ENCODE results near the gene BMP8B.
A peak's percentile ranks its signal among the peaks of the same experiment; 100 is the strongest.
"Not testable (repeated sequence)": the region's sequence is repeated elsewhere in the genome, so short reads cannot be mapped to it uniquely, and the experiment has no call there.

Gene BMP8B

DNA sequence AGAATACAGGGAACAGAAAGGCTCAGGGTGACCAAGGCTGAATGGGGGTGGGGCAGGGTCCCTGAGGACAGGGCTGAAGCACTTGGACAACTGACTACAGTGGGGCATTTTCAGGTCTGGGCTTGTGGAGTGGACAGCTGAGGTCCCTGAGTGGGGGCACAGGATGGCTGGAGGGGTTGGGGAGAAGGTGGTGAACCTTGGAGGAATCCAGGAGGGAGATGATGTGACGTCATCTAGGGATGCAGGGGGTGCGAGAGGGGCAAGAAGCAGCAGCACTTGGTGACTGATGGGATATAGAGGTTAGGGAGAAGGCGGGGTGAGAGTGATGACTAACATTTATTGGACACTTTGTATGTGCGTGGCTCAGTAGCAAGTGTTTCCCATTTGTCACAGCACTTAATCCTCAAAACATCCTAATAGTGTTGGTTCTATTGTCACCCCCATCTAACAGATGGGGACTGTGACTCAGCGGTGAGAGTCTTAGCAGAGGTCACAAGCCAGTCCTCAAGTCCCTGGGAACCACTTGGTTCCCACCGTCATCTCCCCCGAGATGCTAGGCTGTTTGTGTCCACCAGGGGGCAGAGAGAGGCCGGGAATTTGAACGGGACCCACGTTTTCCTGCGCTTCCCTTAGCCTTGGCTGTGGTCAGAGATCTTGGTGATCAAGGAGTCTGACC is 27.9 kb upstream of the BMP8B start:
- no peak overlapping the region for H3K4me3 ChIP-seq (ENCODE audit: low read depth, low read length)

DNA sequence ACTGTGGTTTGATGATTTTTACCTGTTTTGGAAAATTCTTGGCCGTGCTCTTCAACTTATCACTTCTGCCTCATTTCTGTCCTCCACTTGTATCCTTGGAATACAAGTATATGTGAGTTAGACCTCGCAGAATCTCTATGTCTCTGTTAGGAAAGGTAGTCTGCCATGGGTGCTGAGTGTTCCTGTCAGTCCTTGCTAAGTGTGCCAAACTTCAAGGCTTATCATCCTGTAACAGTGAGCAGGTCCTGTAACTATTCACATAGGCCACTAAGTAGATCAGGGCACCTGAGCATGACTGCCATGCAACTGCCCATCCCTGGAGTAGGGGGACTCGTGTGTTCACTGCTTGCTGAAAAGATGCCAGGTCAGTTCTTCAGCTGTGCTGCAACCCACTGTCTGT is 24.2 kb upstream of the BMP8B start:
- no peak overlapping the region for H3K4me3 ChIP-seq (ENCODE audit: low read depth, low read length)

- no peak overlapping the region for H3K4me3 ChIP-seq (ENCODE audit: low read depth, low read length)
These were observed 20.3 kb upstream of the BMP8B start for GRCh38 chr1:39808784-39809517.

DNA sequence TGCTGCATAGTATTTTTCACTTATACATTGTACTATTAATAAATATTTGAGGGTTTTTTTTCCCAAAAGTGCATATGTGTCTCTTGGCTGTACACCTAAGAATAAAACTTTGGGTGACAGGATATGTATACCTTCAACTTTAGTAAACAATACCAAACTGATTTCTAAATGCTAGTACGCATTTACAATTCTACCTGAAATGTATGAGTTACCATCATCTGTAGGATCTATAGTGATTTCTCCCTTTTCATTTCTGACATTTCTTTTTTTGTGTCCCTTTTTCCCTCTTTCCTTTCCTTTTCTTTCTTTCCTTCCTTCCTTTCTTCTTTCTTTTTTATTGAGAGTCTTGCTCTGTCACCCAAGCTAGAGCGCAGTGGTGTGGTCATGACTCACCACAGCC is 16.7 kb upstream of the BMP8B start:
- H3K4me3 ChIP-seq (ENCODE audit: low read depth, low read length), result no peak overlapping the region

DNA sequence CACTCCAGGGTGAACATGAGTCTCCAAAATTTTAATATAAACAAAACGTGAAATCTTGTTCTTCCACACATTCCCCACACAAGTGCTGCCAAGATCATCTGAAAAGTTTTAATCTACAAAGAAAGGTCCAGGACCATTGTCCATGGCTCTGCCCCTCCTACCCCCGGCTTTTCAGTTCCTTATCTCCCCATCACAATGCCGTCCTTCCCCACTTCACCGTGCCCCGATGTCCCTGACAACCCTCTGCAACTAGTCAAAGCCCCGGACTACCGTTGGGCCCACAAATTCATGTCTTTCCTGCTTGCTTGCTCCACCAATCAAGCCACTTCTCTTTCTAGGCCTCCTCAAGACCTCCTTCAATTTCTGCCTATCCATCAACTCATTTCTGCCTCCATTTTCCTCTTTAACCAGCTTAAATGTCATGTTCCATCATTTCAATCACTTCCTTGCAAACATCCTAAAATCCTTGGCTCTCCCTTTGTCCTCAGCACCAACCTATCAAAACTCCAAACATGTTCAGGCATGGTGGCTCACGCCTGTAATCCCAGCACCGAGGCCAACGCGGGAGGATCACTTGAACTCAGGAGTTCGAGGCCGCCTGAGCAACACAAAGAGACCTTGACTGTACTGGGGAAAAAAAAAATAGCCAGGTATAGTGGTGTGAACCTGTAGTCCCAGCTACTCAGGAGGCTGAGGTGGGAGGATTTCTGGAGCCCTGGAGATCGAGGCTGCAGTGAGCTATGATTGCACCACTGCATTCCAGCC is 14.0 kb upstream of the BMP8B start:
- H3K4me3 ChIP-seq (ENCODE audit: low read depth, low read length), result no peak overlapping the region

DNA sequence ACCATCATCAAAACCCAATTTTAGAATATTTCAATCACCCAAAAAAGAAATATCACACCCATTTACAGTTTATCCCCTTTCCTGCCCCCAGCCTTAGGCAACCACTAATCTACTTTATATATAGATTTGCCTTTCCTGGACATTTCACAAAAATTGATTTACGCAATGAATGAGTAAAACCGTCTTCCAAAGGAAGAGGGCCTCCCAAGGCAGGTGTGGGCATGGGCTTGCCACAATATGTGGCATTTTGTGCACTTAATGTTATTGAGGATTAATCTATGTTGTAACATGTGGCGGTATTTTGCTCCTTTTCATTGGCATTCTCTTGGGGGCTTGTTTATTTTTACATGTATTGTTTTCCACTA is 11.8 kb upstream of the BMP8B start:
- no peak overlapping the region for H3K4me3 ChIP-seq (ENCODE audit: low read depth, low read length)

- H3K4me3 ChIP-seq (ENCODE audit: low read depth, low read length), result no peak overlapping the region
These were observed 11.3 kb upstream of the BMP8B start for GRCh38 chr1:39799770-39800470.

DNA sequence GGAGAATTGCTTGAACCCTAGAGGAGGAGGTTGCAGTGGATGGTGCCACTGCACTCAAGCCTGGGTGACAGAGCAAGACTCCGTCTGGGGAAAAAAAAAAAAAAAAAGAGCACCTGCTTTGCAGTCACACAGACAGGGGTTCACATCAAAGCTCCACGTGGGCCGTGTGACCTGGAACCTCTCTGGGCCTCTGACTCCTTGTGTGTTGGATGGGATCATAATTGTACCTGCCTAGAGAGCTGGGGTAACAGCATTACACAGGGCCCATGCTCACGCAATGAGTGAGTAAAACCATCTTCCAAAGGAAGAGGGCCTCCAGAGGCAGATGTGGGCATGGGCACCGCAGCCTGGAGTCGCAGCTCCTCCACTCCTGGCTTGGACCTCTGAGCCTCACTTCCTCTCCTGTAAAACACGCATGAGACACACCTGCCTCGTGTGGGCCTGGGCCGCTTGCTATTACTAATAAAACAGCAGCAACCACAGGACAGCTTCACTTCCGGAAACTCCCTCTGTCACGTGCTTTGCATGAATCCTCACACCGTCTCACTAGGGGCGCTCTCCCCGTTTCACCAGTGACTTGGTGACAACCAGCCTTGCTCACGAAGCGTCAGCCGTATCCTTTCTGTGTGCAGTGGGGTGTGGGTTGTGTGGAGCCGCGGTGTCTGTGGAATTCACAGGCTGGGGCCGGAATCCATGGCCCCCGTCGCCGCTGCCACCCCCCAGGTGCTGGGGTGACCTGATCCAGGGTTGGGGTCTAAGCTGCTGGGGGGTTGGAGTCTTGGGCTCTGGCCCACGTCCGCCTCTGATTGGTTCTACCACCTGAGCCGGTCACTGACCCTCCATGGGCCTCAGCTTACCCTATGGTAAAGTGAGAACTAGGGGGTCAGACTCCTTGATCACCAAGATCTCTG is 10.4 kb upstream of the BMP8B start:
- not testable (repeated sequence) for H3K4me3 ChIP-seq (ENCODE audit: low read depth, low read length)

- no peak overlapping the region for H3K4me3 ChIP-seq (ENCODE audit: low read depth, low read length)
These were observed 7.0 kb upstream of the BMP8B start for GRCh38 chr1:39795651-39796050.

DNA sequence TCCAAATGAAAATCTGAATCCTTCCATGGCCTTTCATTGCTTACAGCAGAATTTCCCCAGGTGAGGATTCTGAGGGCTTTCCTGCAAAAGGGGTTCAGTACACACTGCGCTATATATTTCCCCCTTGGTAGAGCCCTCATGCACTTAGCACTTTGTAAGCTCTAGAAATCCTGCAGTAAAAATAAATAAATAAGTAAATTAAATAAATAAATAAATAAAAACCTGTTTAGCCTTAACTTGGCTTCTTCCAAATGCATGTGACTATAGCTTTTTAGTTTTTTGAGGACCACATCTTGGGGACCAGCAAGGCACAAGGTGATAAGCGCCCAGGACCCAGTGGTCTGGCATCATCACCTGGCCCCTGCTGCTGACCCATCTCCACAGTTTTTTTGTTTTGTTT is 3.2 kb upstream of the BMP8B start:
- H3K4me3 ChIP-seq (ENCODE audit: low read depth, low read length), result no peak overlapping the region

DNA sequence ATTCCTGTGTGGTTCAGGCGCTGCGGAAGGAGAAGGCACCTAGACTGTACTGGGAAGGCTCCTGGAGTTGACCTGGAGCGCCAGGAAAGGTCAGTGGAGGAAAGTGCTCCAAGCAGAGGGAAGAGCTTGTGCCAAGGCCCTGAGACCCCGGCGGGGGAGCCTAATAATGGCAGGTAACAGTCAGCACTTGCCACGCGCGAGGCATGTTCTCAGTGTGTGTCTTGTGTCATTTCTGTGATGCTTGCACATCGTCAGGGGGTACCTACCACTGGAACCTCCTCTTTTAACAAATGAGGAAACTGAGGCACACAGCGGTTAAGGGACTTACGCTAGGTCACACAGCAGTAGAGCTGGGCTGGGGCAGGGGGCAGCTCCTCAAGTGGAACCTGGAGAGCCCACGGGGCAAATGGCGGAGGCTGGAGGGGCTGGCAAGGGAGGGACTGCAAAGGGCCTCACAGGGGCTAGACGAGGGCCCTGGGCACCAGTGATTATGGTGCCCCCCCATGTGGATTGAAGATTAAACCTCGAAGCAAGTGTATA is 976 bp upstream of the BMP8B start:
- H3K4me3 ChIP-seq (ENCODE audit: low read depth, low read length), result no peak overlapping the region

DNA sequence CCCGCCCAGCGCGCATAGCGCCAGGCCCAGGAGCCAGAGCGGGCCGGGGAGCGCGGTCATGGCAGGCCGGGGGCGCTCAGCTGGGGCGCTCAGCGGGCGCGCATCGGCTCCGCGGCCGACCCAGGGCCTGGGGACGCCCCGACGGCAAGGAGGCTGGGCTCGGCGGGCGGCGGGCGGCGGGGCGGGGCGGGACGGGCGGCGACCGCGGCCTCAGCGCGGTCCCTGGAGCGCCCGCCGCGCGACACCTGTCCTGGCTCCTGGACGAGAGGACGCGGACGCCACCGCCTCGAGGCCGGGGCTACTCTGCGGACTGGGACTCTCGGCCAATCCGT is 273 bp downstream of the BMP8B start:
- H3K4me3 ChIP-seq (ENCODE audit: low read depth, low read length), result peak overlapping the region; percentile 30

GRCh38 chr1:39787964-39788363 is 701 bp downstream of the BMP8B start:
- not testable (repeated sequence) for H3K4me3 ChIP-seq (ENCODE audit: low read depth, low read length)

GRCh38 chr1:39787468-39787867 is 1.2 kb downstream of the BMP8B start:
- no peak overlapping the region for H3K4me3 ChIP-seq (ENCODE audit: low read depth, low read length)

- not testable (repeated sequence) for H3K4me3 ChIP-seq (ENCODE audit: low read depth, low read length)
These were observed 1.6 kb downstream of the BMP8B start for GRCh38 chr1:39787108-39787375.

GRCh38 chr1:39786303-39787107 is 2.2 kb downstream of the BMP8B start:
- not testable (repeated sequence) for H3K4me3 ChIP-seq (ENCODE audit: low read depth, low read length)

- H3K4me3 ChIP-seq (ENCODE audit: low read depth, low read length), result not testable (repeated sequence)
These were observed 6.0 kb downstream of the BMP8B start for GRCh38 chr1:39782685-39783084.

GRCh38 chr1:39782103-39782502 is 6.6 kb downstream of the BMP8B start:
- no peak overlapping the region for H3K4me3 ChIP-seq (ENCODE audit: low read depth, low read length)

DNA sequence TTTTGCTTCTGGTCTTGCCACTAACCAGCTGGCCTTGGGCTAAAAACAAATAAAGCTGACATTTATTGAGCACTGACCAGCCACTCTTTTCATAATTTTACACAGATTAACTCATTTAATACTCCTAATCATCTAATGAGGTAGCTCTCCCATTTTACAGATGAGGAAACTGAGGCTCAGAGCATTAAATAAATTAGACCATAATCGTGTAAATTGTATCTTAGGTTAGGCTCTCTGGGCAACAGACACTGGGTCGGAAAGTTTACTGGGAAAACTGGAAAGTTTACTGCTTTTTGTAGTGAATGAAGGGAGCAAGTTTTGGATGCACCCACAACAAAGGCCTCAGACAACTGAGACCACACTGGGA is 7.3 kb downstream of the BMP8B start:
- H3K4me3 ChIP-seq (ENCODE audit: low read depth, low read length), result no peak overlapping the region

GRCh38 chr1:39779821-39780220 is 8.8 kb downstream of the BMP8B start:
- H3K4me3 ChIP-seq (ENCODE audit: low read depth, low read length), result no peak overlapping the region
